Measurements from ENCODE around the gene BRD3OS. TPM values are rescaled to one million over a fixed set of nuclear protein-coding genes. Genes with fewer than 3 reads are reported as not detected.

BRD3OS gene
- total RNA-seq, 1 experiment from 2014 or later = 13.6 TPM

DNA sequence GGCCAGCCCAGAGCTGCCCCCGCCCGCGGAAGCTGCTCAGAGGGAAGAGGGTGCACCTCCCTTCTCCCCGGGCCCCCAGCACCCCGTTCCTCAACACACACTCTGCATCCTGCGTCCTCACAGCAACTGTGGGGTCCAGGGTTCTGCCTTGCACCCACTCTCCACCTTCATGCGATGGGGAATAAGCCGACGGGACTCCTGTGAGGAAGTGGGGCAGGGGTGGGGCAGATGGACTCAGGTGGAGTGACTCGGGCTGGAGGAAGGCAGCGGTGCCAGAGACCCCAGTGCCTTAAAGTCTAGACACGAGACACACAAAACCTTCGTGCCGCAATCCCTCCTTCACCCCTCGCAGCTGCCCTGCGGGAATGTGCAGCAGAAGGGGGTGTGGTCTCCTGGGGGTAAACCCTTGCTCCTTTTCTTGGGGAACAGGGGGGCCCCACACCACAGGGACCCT lies 33.9 kb downstream of the BRD3OS start:
- Histone ChIP-seq H3K4me1 (ENCODE audit: insufficient read depth, low read length) (peaks cover 41% of the 10 kb centered on the region), H3K9me2 (replicated peaks; ENCODE audit: low read length) (no peaks in the 10 kb centered on the region), H3K9me3 (ENCODE audit: low read length) (no peaks in the 10 kb centered on the region), H4K20me1 (ENCODE audit: low read length) (no peaks in the 10 kb centered on the region), H3K36me3 (ENCODE audit: low read depth, low read length) (no peaks in the 10 kb centered on the region), H3K4me3 (ENCODE audit: low read length) (peak overlapping the region; percentile 47; the same call in 1 of the 2 replicates), H2AFZ (ENCODE audit: low read length) (no peak overlapping the region), H3F3A (ENCODE audit: low read length, unreplicated experiment) (no peaks in the 10 kb centered on the region), H3K4me2 (ENCODE audit: low read length) (peak overlapping the region; percentile 82), H3K27me3 (ENCODE audit: low read length) (no peaks in the 10 kb centered on the region), H3K9ac (ENCODE audit: low read length) (peak overlapping the region; percentile 21; the same call in 1 of the 2 replicates), H3K27ac (ENCODE audit: low read length) (peak overlapping the region; percentile 76), H3K79me2 (ENCODE audit: low read length) (peaks cover 80% of the 10 kb centered on the region)
- no TSS peak for BruUV-seq (replicated peaks)
- ChIA-PET CTCF (no interaction called here), POLR2A (ENCODE audit: unreplicated experiment) (no interaction called here)
- DNase-seq = no peak
- no peak for ATAC-seq
- intact Hi-C loops (cut with micrococcal nuclease) = no loop called here
- TF ChIP-seq, protein P1, sequence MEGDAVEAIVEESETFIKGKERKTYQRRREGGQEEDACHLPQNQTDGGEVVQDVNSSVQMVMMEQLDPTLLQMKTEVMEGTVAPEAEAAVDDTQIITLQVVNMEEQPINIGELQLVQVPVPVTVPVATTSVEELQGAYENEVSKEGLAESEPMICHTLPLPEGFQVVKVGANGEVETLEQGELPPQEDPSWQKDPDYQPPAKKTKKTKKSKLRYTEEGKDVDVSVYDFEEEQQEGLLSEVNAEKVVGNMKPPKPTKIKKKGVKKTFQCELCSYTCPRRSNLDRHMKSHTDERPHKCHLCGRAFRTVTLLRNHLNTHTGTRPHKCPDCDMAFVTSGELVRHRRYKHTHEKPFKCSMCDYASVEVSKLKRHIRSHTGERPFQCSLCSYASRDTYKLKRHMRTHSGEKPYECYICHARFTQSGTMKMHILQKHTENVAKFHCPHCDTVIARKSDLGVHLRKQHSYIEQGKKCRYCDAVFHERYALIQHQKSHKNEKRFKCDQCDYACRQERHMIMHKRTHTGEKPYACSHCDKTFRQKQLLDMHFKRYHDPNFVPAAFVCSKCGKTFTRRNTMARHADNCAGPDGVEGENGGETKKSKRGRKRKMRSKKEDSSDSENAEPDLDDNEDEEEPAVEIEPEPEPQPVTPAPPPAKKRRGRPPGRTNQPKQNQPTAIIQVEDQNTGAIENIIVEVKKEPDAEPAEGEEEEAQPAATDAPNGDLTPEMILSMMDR (conservative IDR thresholded peaks at IDR 0.05; ENCODE audit: low read depth, low read length) = no peak
- TF ChIP-seq EZH2 (IDR thresholded peaks at IDR 0.05; ENCODE audit: low read length, unreplicated experiment) (no peak), EZH2phosphoT487 (IDR thresholded peaks at IDR 0.05; ENCODE audit: borderline replicate concordance, low read length) (no peak)

- Histone ChIP-seq H2AFZ (ENCODE audit: low read length) (no peak overlapping the region), H3K4me3 (ENCODE audit: low read length) (no peak overlapping the region; the same call in 1 of the 2 replicates), H3K9ac (ENCODE audit: low read length) (no peak overlapping the region), H3K36me3 (ENCODE audit: low read depth, low read length) (no peaks in the 10 kb centered on the region), H3K4me2 (ENCODE audit: low read length) (peak overlapping the region; percentile 82; the same call in 1 of the 2 replicates), H3K79me2 (ENCODE audit: low read length) (peaks cover 80% of the 10 kb centered on the region), H3K27me3 (ENCODE audit: low read length) (no peaks in the 10 kb centered on the region), H3K9me2 (replicated peaks; ENCODE audit: low read length) (no peaks in the 10 kb centered on the region), H3K27ac (ENCODE audit: low read length) (peak overlapping the region; percentile 76; the same call in 1 of the 2 replicates), H3K4me1 (ENCODE audit: insufficient read depth, low read length) (peaks cover 41% of the 10 kb centered on the region), H4K20me1 (ENCODE audit: low read length) (no peaks in the 10 kb centered on the region), H3K9me3 (ENCODE audit: low read length) (no peaks in the 10 kb centered on the region), H3F3A (ENCODE audit: low read length, unreplicated experiment) (no peaks in the 10 kb centered on the region)
- POLR2A ChIA-PET (ENCODE audit: unreplicated experiment) = no interaction called here
- DNase-seq (no peak), ATAC-seq (no peak)
- no TSS peak for BruUV-seq (replicated peaks)
- TF ChIP-seq EZH2phosphoT487 (IDR thresholded peaks at IDR 0.05; ENCODE audit: borderline replicate concordance, low read length) (no peak), EZH2 (IDR thresholded peaks at IDR 0.05; ENCODE audit: low read length, unreplicated experiment) (no peak)
- TF ChIP-seq, protein P1 (conservative IDR thresholded peaks at IDR 0.05; ENCODE audit: low read depth, low read length) = no peak
- intact Hi-C loops (cut with micrococcal nuclease) = no loop called here
- CTCF ChIA-PET = interaction anchor here (0.5 kb wide), 1 partner anchor 222 kb away, joined by 6 read pairs; no protein-coding TSS in a partner anchor
These were observed 34.5 kb downstream of the BRD3OS start for GRCh38 chr9:134059661-134060395.

DNA sequence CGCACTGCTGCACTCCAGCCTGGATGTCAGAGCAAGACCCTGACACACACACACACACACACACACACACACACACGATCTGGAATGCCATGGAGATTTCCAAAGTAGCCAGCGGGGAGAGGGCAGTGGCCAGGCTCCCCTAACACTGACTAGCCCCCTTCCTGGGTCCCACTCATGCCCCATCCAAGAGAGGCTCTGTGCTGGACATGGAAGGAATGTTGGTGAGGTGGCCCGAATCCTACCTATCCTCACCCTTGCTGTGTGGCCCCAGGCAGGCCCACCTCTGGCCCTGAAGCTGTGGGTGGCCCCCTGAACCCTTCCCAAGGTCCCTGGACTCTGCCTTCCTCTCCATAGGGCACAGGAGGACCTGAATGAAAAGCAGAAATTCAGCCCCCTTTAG lies 35.3 kb downstream of the BRD3OS start:
- Histone ChIP-seq H3K27me3 (ENCODE audit: low read length) (no peaks in the 10 kb centered on the region), H3K4me2 (ENCODE audit: low read length) (no peak overlapping the region), H3K27ac (ENCODE audit: low read length) (no peak overlapping the region), H3K9me3 (ENCODE audit: low read length) (no peaks in the 10 kb centered on the region), H4K20me1 (ENCODE audit: low read length) (no peaks in the 10 kb centered on the region), H3K36me3 (ENCODE audit: low read depth, low read length) (no peaks in the 10 kb centered on the region), H3K79me2 (ENCODE audit: low read length) (peaks cover 80% of the 10 kb centered on the region), H2AFZ (ENCODE audit: low read length) (no peak overlapping the region), H3K4me3 (ENCODE audit: low read length) (no peak overlapping the region), H3K9ac (ENCODE audit: low read length) (no peak overlapping the region), H3K4me1 (ENCODE audit: insufficient read depth, low read length) (peaks cover 37% of the 10 kb centered on the region), H3K9me2 (replicated peaks; ENCODE audit: low read length) (no peaks in the 10 kb centered on the region), H3F3A (ENCODE audit: low read length, unreplicated experiment) (no peaks in the 10 kb centered on the region)
- ATAC-seq = no peak
- TF ChIP-seq EZH2 (IDR thresholded peaks at IDR 0.05; ENCODE audit: low read length, unreplicated experiment) (no peak), EZH2phosphoT487 (IDR thresholded peaks at IDR 0.05; ENCODE audit: borderline replicate concordance, low read length) (no peak)
- TF ChIP-seq, protein P1 (conservative IDR thresholded peaks at IDR 0.05; ENCODE audit: low read depth, low read length) = no peak
- no TSS peak for BruUV-seq (replicated peaks)
- ChIA-PET CTCF (no interaction called here), POLR2A (ENCODE audit: unreplicated experiment) (no interaction called here)
- DNase-seq = no peak
- intact Hi-C loops (cut with micrococcal nuclease) = no loop called here
